GM19035 (cell line): Measurements from ENCODE around the gene ELOVL7.
"Not testable (repeated sequence)": the region's sequence is repeated elsewhere in the genome, so short reads cannot be mapped to it uniquely, and the experiment has no call there.

Experiments used
- ATAC-seq: cut with Tn5 transposase; IDR thresholded peaks from one replicate; pipeline ENCODE4 v1.9.1; 2021; ENCODE audit not compliant: unreplicated experiment

Gene ELOVL7

GRCh38 chr5:60830581-60831127 is 13.4 kb downstream of the ELOVL7 start:
- ATAC-seq, result peak; percentile 60

DNA sequence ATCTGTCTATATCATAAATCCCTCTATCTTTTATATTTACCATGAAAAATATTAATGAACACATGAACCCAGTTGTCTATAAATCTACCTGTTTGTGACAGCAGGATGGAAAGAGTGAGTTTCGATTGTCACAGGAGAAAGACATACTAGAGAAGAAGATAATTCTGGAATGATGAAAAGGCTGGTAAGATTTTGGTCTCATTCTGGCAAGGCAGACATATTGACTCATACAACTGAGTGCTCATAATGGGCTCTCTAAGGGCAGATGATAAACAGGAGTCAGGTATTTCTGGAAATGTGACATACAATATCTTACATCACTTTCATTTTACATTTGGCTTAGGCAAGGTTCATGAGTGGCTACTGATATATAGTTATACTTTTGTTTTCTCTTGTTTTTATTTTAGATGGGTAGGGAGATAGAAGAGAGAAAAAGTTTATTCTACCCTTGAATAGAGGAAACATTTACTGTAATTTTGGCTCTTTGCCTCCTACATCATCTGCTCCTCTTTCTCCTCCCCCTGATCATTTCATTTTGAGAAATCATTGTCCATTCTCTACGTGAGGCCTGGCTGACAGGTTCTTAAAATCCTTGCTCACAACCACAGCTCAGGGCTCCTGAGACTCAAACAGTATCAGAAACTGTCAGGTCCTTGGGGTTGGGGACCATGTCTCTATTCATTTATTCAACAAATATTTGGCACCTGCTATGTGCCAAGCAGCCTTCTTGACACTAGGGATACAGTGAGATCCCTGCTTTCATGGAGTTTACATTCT is 14.4 kb downstream of the ELOVL7 start:
- ATAC-seq, result peak; percentile 34

DNA sequence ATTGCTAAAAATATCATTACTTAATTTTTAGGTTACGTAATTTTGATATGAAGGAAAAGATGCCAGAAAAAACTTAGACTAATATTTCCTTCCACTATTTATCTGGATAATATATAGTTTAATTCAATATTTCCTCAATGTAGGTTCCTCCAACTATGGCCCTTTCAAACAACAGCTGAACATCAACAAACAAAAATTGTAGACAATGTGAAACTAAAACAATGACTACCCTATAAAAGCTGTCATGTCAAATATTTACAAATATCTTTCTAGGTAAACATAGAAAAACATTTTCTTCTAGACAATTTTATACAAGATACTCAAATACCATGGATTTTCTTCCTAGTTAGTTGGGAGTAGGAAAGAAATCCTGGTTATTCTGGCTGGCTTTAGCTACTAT is 16.9 kb downstream of the ELOVL7 start:
- ATAC-seq, result no peak

DNA sequence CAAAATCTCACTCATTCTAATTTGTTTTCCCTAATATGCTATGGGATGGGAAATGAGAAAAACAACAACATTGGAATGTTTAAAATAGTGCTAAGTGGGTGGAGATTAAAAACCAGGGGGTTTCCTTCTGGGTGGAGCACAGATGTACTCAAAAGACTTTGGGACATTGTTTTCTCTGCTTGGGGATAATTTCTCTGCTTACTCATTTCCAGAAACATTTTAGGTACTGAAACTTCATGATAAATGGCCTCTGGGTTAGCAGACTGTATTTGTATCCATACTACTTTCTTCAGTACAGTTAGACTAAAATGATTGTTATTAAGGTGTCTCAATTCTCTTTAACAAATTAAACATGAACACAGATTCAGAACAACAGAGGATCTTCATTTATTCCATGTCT is 17.4 kb downstream of the ELOVL7 start:
- peak; percentile 73 for ATAC-seq

GRCh38 chr5:60823574-60823973 is 20.5 kb downstream of the ELOVL7 start:
- no peak for ATAC-seq

- ATAC-seq, result peak; percentile 43
These were observed 21.8 kb downstream of the ELOVL7 start for GRCh38 chr5:60822285-60822556.

- ATAC-seq, result no peak
These were observed 22.4 kb downstream of the ELOVL7 start for GRCh38 chr5:60821488-60822284.

DNA sequence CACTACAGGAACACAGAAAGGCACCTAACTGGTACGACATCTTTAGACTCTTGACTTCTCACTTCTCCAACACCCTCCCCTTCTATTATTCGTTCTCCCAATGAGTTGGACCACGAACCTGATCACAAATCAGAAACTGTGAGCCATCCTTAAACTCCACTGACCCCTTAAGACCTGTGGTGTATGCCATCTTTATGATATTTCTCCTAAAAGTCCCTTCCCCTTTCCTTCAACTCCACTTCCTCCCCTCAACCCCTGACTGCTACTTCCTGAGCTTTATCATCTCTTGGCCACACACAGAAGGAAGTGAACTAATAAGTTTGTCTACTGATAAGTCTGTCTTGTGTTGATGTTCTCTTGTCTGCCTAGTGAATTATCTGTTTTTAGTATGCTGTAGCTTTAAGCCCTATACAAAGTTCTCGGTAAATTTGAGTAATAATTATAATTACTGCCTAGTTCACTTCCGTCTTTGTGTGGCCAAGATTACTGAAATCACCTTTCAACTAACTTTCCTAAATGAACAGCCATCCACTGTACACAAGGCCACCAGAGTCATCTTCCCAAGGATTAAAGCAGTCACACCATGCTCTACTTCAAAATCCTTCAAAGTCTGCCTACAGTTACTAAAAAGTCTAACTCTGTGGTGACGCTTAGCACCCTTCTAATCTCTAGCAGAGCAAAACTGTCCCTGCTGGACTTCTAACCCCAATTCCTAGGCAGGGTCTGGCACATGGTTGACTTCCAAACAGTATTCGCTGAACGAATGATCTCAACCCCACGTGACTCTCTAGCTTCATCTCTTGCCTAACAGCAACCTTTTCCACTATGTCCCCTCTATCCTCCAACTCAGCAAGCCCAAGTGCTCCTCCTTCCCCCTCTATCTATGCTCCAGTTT is 23.2 kb downstream of the ELOVL7 start:
- no peak for ATAC-seq

- not testable (repeated sequence) for ATAC-seq
These were observed 27.9 kb downstream of the ELOVL7 start for GRCh38 chr5:60816138-60816537.

- no peak for ATAC-seq
These were observed 29.6 kb downstream of the ELOVL7 start for GRCh38 chr5:60814498-60814897.

DNA sequence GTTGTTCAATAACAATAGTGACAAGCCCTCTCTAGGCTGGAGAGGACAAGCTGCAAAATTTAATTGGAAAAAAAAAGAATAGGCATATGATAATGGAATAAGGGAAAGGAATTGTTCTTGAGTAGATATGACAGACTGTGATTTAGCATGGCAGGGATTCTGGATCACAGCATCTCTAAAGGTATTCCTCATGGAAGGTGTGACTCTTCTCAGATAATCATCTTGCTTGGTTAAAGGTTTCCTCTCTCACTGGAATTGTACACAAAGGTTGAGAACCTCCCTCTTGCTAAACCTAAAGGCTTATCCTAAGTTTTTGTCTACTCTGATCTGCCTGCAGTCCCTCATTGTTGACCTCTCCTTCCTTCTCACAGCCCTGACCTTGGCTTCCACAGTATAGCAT is 31.6 kb downstream of the ELOVL7 start:
- ATAC-seq, result no peak

GRCh38 chr5:60811105-60811504 is 33.0 kb downstream of the ELOVL7 start:
- ATAC-seq, result peak; percentile 50

DNA sequence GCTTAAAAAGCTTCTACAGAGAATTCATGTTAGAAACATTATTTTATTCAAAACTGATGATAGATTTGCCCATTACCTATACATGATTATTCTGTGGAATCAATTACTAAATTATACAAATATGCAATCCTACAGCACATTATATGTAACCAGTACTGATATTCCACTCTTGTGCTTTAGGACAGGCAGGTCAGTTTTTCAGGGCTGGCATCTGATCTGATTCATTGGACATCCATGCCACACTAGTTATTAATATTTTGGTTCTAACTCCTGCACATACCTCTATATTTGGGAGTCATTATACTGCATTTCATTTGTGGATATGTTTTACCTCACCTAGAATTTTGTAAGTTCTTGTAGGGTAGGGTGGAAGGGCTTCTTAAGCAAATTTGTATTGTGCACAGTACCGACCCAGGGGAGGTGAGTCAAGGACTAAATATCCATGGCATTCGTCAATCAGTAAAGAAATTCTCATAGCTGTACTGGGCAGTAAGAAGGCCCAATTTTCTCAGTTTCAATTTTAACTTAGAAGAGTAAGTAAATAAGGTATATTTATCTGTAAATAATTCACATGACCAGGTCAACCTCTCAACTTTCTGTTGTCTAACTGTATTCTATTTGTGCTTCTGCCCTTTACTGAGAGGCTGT is 33.5 kb downstream of the ELOVL7 start:
- ATAC-seq, result peak; percentile 54

- ATAC-seq, result no peak
These were observed 34.1 kb downstream of the ELOVL7 start for GRCh38 chr5:60809891-60810425.

GRCh38 chr5:60806591-60807243 is 37.4 kb downstream of the ELOVL7 start:
- ATAC-seq, result no peak

DNA sequence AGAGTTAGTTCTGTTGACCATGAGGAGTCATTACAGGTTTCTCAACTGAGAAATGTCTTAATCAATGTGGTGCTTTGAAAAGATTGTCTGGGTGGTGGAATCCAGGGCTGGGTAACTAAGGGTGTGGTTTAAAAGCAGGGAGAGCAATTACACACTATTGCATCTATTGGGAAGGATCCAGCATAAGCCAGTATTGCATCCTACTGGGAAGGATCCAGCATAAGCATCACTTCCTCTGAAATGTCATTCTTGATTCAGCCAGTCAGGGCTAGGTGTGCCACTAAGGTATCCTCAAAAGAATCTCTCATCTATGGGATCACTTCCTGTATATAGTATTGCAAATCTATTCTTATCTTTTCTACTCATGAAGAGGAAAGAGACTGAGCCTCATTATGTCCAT is 38.6 kb downstream of the ELOVL7 start:
- no peak for ATAC-seq

DNA sequence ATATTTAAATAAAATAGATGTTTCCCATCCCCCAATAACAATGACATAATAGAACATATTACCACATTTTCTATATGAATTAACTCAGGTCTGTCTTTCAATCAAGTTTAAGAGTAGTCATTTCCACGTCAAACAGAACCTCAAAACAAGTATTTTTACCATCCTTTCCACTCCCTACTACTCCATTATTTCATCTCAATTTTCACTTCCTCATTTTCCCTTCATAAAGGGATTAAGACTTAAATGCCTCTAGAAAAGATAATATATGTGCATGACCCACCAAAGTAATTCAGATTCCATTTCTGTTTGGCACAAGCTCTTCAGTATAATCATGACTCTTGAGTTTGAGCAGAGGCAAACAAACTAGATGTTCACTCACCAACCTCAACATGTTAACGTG is 40.4 kb downstream of the ELOVL7 start:
- no peak for ATAC-seq

DNA sequence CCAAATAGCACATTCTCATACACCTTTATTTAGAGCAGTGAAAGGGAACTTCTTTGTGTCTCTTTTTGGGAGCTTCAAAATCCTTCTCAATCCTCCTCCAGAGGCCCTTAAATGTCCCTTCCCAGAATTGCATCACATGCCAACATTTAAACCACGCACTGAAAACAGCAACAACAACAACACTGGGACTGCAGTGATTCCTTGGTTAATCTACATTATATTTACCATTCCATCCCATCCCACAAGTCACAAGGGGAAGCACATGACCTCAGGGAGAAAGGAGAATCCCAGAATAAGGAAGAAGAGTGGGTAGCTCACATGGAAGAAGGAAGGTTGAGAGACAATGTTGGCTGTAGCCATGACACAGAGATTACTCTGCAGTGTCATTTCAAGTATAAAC is 41.1 kb downstream of the ELOVL7 start:
- no peak for ATAC-seq

GRCh38 chr5:60802226-60802625 is 41.8 kb downstream of the ELOVL7 start:
- no peak for ATAC-seq
